Panc1 (cell line): Measurements from ENCODE around the gene UBQLN4. TPM values are rescaled to one million over a fixed set of nuclear protein-coding genes. Genes with fewer than 3 reads are reported as not detected.

Experiments used
- ATAC-seq: fragments of 200-7000 bp; cut with Tn5 transposase; 2 replicates; pipeline ENCODE4 v1.9.1; 2020; ENCODE audit warnings: mild to moderate bottlenecking, moderate library complexity
- BruUV-seq: library from RNA; stranded (reverse); fragments of 400-500 nt; replicated peaks from 2 replicates; lab custom pipeline; 2021; lab: Mats Ljungman, UMichigan
- CTCF ChIA-PET: fragments of 300-600 bp; sonication (Branson Sonifier 250); formaldehyde crosslinking; loops from one replicate; lab custom pipeline; 2022; ENCODE audit warnings: antibody characterized with exemption; lab: Charles Lee
- POLR2A ChIA-PET: fragments of 300-600 bp; sonication (Branson Sonifier 250); formaldehyde crosslinking; loops from one replicate; lab custom pipeline; 2022; ENCODE audit warnings: antibody characterized with exemption; lab: Charles Lee
- DNase-seq: peaks from one replicate; pipeline ENCODE4 v3.0.0-alpha.2; 2010; ENCODE audit warnings: low read depth, low spot score
- H3K27ac ChIP-seq: 2 replicates; pipeline ENCODE4 v1.5.1; 2011; ENCODE audit warnings: mild to moderate bottlenecking, low read length, inconsistent platforms
- H3K27me3 ChIP-seq: fragments of 200-500 bp; sonication (Bioruptor generic); 2 replicates; pipeline ENCODE4 v1.6.0; 2014; ENCODE audit warnings: low read length, inconsistent platforms; ENCODE audit not compliant: control insufficient read depth, insufficient read depth
- H3K36me3 ChIP-seq: fragments of 200-500 bp; sonication (Bioruptor generic); 2 replicates; pipeline ENCODE4 v1.5.1; 2014; ENCODE audit warnings: inconsistent platforms, mild to moderate bottlenecking, low read length, moderate library complexity; ENCODE audit not compliant: control insufficient read depth, insufficient read depth
- H3K4me1 ChIP-seq: 2 replicates; pipeline ENCODE4 v1.5.1; 2011; ENCODE audit warnings: inconsistent platforms, mild to moderate bottlenecking, low read length, moderate library complexity; ENCODE audit not compliant: control insufficient read depth, insufficient read depth
- H3K4me3 ChIP-seq, 2 experiments: 2 replicates each; pipeline ENCODE4 v1.5.1; 2011 to 2012; ENCODE audit warnings: low read depth in 2 of 2, low read length in 2 of 2, mild to moderate bottlenecking in 2 of 2, inconsistent platforms in 1 of 2, moderate library complexity in 1 of 2
- H3K9me3 ChIP-seq: fragments of 200-500 bp; sonication (Bioruptor generic); 2 replicates; pipeline ENCODE4 v1.5.1; 2014; ENCODE audit warnings: low read depth, mild to moderate bottlenecking, inconsistent platforms, low read length, moderate library complexity; ENCODE audit not compliant: control insufficient read depth, insufficient read depth
- CTCF ChIP-seq: fragments of 450-650 bp; IDR thresholded peaks from 2 replicates; pipeline ENCODE4 v1.5.1; 2017; ENCODE audit warnings: mild to moderate bottlenecking
- POLR2AphosphoS5 ChIP-seq: IDR thresholded peaks from 2 replicates; pipeline ENCODE4 v1.6.1; 2012; ENCODE audit warnings: mild to moderate bottlenecking, low read depth, low read length, moderate library complexity
- REST ChIP-seq, 2 experiments: IDR thresholded peaks; 2 replicates each; pipeline ENCODE4 v1.6.1; 2011 to 2012; ENCODE audit warnings: low read depth in 2 of 2, control low read depth in 1 of 2, low read length in 1 of 2, mild to moderate bottlenecking in 1 of 2, moderate library complexity in 1 of 2; ENCODE audit not compliant: insufficient read depth in 1 of 2
- SIN3A ChIP-seq: IDR thresholded peaks from 2 replicates; pipeline ENCODE4 v1.6.1; 2012; ENCODE audit warnings: low read depth, mild to moderate bottlenecking, low read length, moderate library complexity, borderline replicate concordance; ENCODE audit not compliant: insufficient read depth
- TCF7L2 ChIP-seq: IDR thresholded peaks from 2 replicates; pipeline ENCODE4 v1.6.1; 2011; ENCODE audit warnings: mild to moderate bottlenecking, low read depth, low read length, inconsistent platforms
- in situ Hi-C: cut with HindIII; loops from 2 replicates; pipeline ENCODE4 v1.10.0; 2016; ENCODE audit warnings: low sequenced_read_pairs, low pct_unique_long_range_greater_than_20kb
- intact Hi-C: fragments of 100-400 bp; cut with micrococcal nuclease; formaldehyde crosslinking; loops from one replicate; pipeline ENCODE4 v1.10.0; 2022; ENCODE audit not compliant: unreplicated experiment
- total RNA-seq: library from RNA; stranded (reverse); gene quantifications from one replicate; pipeline ENCODE4 v1.2.1, GENCODE V29; 2021; ENCODE audit not compliant: unreplicated experiment

The UBQLN4 gene
- total RNA-seq, 1 experiment from 2014 or later, result 60.0 TPM

- H3K9me3 ChIP-seq, result no peaks in the 10 kb centered on the region
- H3K27me3 ChIP-seq, result no peaks in the 10 kb centered on the region
- TF ChIP-seq REST (IDR thresholded peaks at IDR 0.05; ENCODE audit: insufficient read depth in 1 of 2, low read depth in 2 of 2, low read length in 1 of 2) (no peak), CTCF (no peak)
- BruUV-seq, result no TSS peak
- ATAC-seq (no peak), DNase-seq (no peak)
- POLR2A ChIA-PET, result interaction anchor here (0.5 to 0.6 kb wide), 2 partner anchors 71 to 124 kb away, joined by 3 read pairs; no protein-coding TSS in a partner anchor
- no peaks in the 10 kb centered on the region for H3K36me3 ChIP-seq
- intact Hi-C loops, result no loop called here
- peaks cover 43% of the 10 kb centered on the region for H3K4me1 ChIP-seq
- H3K4me3 ChIP-seq, result no peak overlapping the region
- in situ Hi-C loops, result no loop called here
- CTCF ChIA-PET, result no interaction called here
- no peak overlapping the region for H3K27ac ChIP-seq
Observed at GRCh38 chr1:156101880-156102279, 48.3 kb upstream of the UBQLN4 start.

GRCh38 chr1:156100205-156100995, 46.8 kb upstream of the UBQLN4 start:
- CTCF ChIA-PET, result interaction anchor here (1.2 kb wide), 2 partner anchors 30 to 45 kb away, joined by 3 to 6 read pairs; no protein-coding TSS in a partner anchor
- H3K27ac ChIP-seq, result peak overlapping the region; percentile 26; the same call in 1 of the 2 replicates
- no peaks in the 10 kb centered on the region for H3K36me3 ChIP-seq
- in situ Hi-C loops, result no loop called here
- peaks cover 43% of the 10 kb centered on the region for H3K4me1 ChIP-seq
- POLR2A ChIA-PET, result interaction anchor here (0.6 to 1.1 kb wide), 2 partner anchors 13 to 94 kb away, joined by 3 read pairs; no protein-coding TSS in a partner anchor
- H3K27me3 ChIP-seq, result no peaks in the 10 kb centered on the region
- DNase-seq, result no peak
- ATAC-seq, result no peak
- TF ChIP-seq TCF7L2 (no peak), SIN3A (no peak), POLR2AphosphoS5 (no peak), REST (IDR thresholded peaks at IDR 0.05; ENCODE audit: insufficient read depth in 1 of 2, low read depth in 2 of 2, low read length in 1 of 2) (no peak), CTCF (no peak)
- BruUV-seq, result no TSS peak
- H3K9me3 ChIP-seq, result no peaks in the 10 kb centered on the region
- no peak overlapping the region for H3K4me3 ChIP-seq
- intact Hi-C loops, result no loop called here
